A204.1 (cell line): ENCODE measurements around the gene CGB2.

Source experiments
- FAIRE-seq: peaks from 2 replicates; lab custom pipeline; 2012; peaks lifted over from hg19 to GRCh38; lab: Jason Lieb, UNC

CGB2 gene

GRCh38 chr19:49070416-49070815, 38.7 kb downstream of the CGB2 start:
- no peak for FAIRE-seq

- FAIRE-seq: no peak
Measured at GRCh38 chr19:49071860-49072547, 40.3 kb downstream of the CGB2 start.

GRCh38 chr19:49073514-49074378, 42.1 kb downstream of the CGB2 start:
- FAIRE-seq: no peak

- FAIRE-seq: peak; percentile 67
Measured at GRCh38 chr19:49074869-49075268, 43.2 kb downstream of the CGB2 start.

- no peak for FAIRE-seq
Measured at GRCh38 chr19:49080392-49080791, 48.7 kb downstream of the CGB2 start.

- no peak for FAIRE-seq
Measured at GRCh38 chr19:49081273-49081672, 49.6 kb downstream of the CGB2 start.
